ENCODE measurements around the gene CFAP73. TPM values are rescaled to one million over a fixed set of nuclear protein-coding genes. Genes with fewer than 3 reads are reported as not detected.

CFAP73 gene
- polyA plus RNA-seq, 1 of the 3 experiments (the other 2 are of a cell fraction) = not detected

- 82% methylated on average over 11 of the region's 12 CpGs for WGBS (ENCODE audit: low lambda C conversion rate)
- no peaks in the 10 kb centered on the region for H3K27me3 ChIP-seq (ENCODE audit: insufficient read depth)
Observed at GRCh38 chr12:113137861-113138783, 11.4 kb upstream of the CFAP73 start.

More at GRCh38 chr12:113137861-113138783, 11.4 kb upstream of the CFAP73 start:
- H3F3A ChIP-seq (replicated peaks; ENCODE audit: insufficient read depth) = no peaks in the 10 kb centered on the region
- CTCF ChIA-PET = interaction anchor here (0.7 to 6.4 kb wide), 7 partner anchors 9 to 90 kb away, joined by 3 to 49 read pairs (median 5); partner anchors contain the start of gene CFAP73
- H3K4me3 ChIP-seq (ENCODE audit: low read depth in 2 of 2, low read length in 1 of 2) = no peak overlapping the region
- H3K79me2 ChIP-seq (ENCODE audit: insufficient read depth) = no peaks in the 10 kb centered on the region
- POLR2A ChIA-PET = interaction anchor here (0.6 kb wide), 1 partner anchor 1552 kb away, joined by 8 read pairs; no protein-coding TSS in a partner anchor
- no peak overlapping the region for H3K4me2 ChIP-seq
- no peaks in the 10 kb centered on the region; a peak in 1 of 4 replicates for H3K4me1 ChIP-seq (ENCODE audit: control insufficient read depth in 1 of 2, insufficient read depth in 2 of 2, low read depth in 1 of 2, low read length in 1 of 2)
- no peak for TF ChIP-seq RFX5 (IDR thresholded peaks at IDR 0.05; ENCODE audit: low read length)
- TF ChIP-seq GABPA (IDR thresholded peaks at IDR 0.05; ENCODE audit: low read depth) = no peak
- TF ChIP-seq FOXM1 (IDR thresholded peaks at IDR 0.05; ENCODE audit: low read depth) = no peak
- no peak for TF ChIP-seq SMC3 (IDR thresholded peaks at IDR 0.05; ENCODE audit: low read depth, low read length)
- no peak for TF ChIP-seq MAX (IDR thresholded peaks at IDR 0.05; ENCODE audit: low read depth)
- TF ChIP-seq GATA2 (CRISPR knock-in tag; IDR thresholded peaks at IDR 0.05) = no peak
- no peak for TF ChIP-seq SIN3A (IDR thresholded peaks at IDR 0.05; ENCODE audit: borderline replicate concordance, low read depth, low read length)
- no peak for TF ChIP-seq USF1 (IDR thresholded peaks at IDR 0.05; ENCODE audit: borderline replicate concordance, low read depth)
- TF ChIP-seq CTCF (IDR thresholded peaks at IDR 0.05) = no peak
- no peak for TF ChIP-seq USF2 (IDR thresholded peaks at IDR 0.05; ENCODE audit: borderline replicate concordance, low read depth, low read length)
- TF ChIP-seq FOXJ3 (CRISPR knock-in tag; IDR thresholded peaks at IDR 0.05) = no peak
- TF ChIP-seq FOSL2 (IDR thresholded peaks at IDR 0.05; ENCODE audit: borderline replicate concordance, low read depth) = no peak
- TF ChIP-seq ELF1 (IDR thresholded peaks at IDR 0.05) = no peak
- no peak for TF ChIP-seq CHD2 (IDR thresholded peaks at IDR 0.05; ENCODE audit: low read length, partially characterized antibody)
- TF ChIP-seq MXI1 (IDR thresholded peaks at IDR 0.05; ENCODE audit: low read depth, low read length) = no peak
- TF ChIP-seq RAD21 (IDR thresholded peaks at IDR 0.05; ENCODE audit: low read length) = no peak
- TF ChIP-seq RXRA (IDR thresholded peaks at IDR 0.05; ENCODE audit: borderline replicate concordance, low read depth) = no peak
- TF ChIP-seq MEF2A (IDR thresholded peaks at IDR 0.05; ENCODE audit: borderline replicate concordance, low read depth) = no peak
- H2AFZ ChIP-seq (ENCODE audit: low read depth) = no peak overlapping the region
- peak; percentile 27 for DNase-seq
- no peaks in the 10 kb centered on the region for H3K9me2 ChIP-seq
- no peak overlapping the region for H3K27ac ChIP-seq (ENCODE audit: low read depth in 2 of 2, low read length in 1 of 2)
- no peak overlapping the region for H3K9ac ChIP-seq
- no peaks in the 10 kb centered on the region for H4K20me1 ChIP-seq (ENCODE audit: insufficient read depth)
- no peaks in the 10 kb centered on the region for H3K36me3 ChIP-seq (replicated peaks in 1 of 2; ENCODE audit: control insufficient read depth in 1 of 2, insufficient read depth in 2 of 2, low read length in 1 of 2)
- H3K9me3 ChIP-seq = no peaks in the 10 kb centered on the region

Measured in SK-N-SH (cell line).